ENCODE data around the gene PRR35.
"Not testable (repeated sequence)": the region's sequence is repeated elsewhere in the genome, so short reads cannot be mapped to it uniquely, and the experiment has no call there.

PRR35 gene

GRCh38 chr16:595942-596735, 35.9 kb downstream of the PRR35 start:
- Histone ChIP-seq H3K4me3 (ENCODE audit: insufficient read length, low read depth) (no peak overlapping the region), H3K36me3 (ENCODE audit: insufficient read depth, insufficient read length, low read length) (peaks cover 43% of the 10 kb centered on the region), H3K9ac (ENCODE audit: insufficient read length, low read depth) (no peak overlapping the region), H3K9me3 (ENCODE audit: insufficient read depth, low read length) (no peaks in the 10 kb centered on the region; the same call in 1 of the 2 replicates), H3K27me3 (ENCODE audit: insufficient read depth, insufficient read length) (peaks cover 48% of the 10 kb centered on the region), H3K4me1 (ENCODE audit: insufficient read depth, insufficient read length) (peaks cover 7% of the 10 kb centered on the region)
- no peak for TF ChIP-seq SUZ12 (IDR thresholded peaks at IDR 0.05; ENCODE audit: extremely low read depth, insufficient read depth, insufficient read length)
- TF ChIP-seq YY1 (IDR thresholded peaks at IDR 0.05; ENCODE audit: insufficient read depth, insufficient read length), result no peak
- TF ChIP-seq ZNF274 (IDR thresholded peaks at IDR 0.05; ENCODE audit: low read depth, low read length), result no peak
- no peak for DNase-seq (ENCODE audit: low read depth, low spot score)

GRCh38 chr16:596736-597060, 36.5 kb downstream of the PRR35 start:
- no peak for DNase-seq (ENCODE audit: low read depth, low spot score)
- no peak for TF ChIP-seq ZNF274 (IDR thresholded peaks at IDR 0.05; ENCODE audit: low read depth, low read length)
- no peak for TF ChIP-seq SUZ12 (IDR thresholded peaks at IDR 0.05; ENCODE audit: extremely low read depth, insufficient read depth, insufficient read length)
- no peak for TF ChIP-seq YY1 (IDR thresholded peaks at IDR 0.05; ENCODE audit: insufficient read depth, insufficient read length)
- Histone ChIP-seq H3K4me3 (ENCODE audit: insufficient read length, low read depth) (no peak overlapping the region), H3K27me3 (ENCODE audit: insufficient read depth, insufficient read length) (peaks cover 43% of the 10 kb centered on the region), H3K9me3 (ENCODE audit: insufficient read depth, low read length) (no peaks in the 10 kb centered on the region; the same call in 1 of the 2 replicates), H3K4me1 (ENCODE audit: insufficient read depth, insufficient read length) (peaks cover 7% of the 10 kb centered on the region), H3K36me3 (ENCODE audit: insufficient read depth, insufficient read length, low read length) (peaks cover 45% of the 10 kb centered on the region), H3K9ac (ENCODE audit: insufficient read length, low read depth) (no peak overlapping the region)

GRCh38 chr16:597655-598054, 37.5 kb downstream of the PRR35 start:
- not testable (repeated sequence) for H3K9ac ChIP-seq (ENCODE audit: insufficient read length, low read depth); H3K9me3 ChIP-seq (ENCODE audit: insufficient read depth, low read length)

GRCh38 chr16:598823-599739, 38.9 kb downstream of the PRR35 start:
- no peak overlapping the region for H3K9ac ChIP-seq (ENCODE audit: insufficient read length, low read depth)
- peaks cover 2% of the 10 kb centered on the region for H3K4me1 ChIP-seq (ENCODE audit: insufficient read depth, insufficient read length)
- H3K36me3 ChIP-seq (ENCODE audit: insufficient read depth, insufficient read length, low read length), result peaks cover 27% of the 10 kb centered on the region
- TF ChIP-seq ZNF274 (IDR thresholded peaks at IDR 0.05; ENCODE audit: low read depth, low read length) (no peak), SUZ12 (IDR thresholded peaks at IDR 0.05; ENCODE audit: extremely low read depth, insufficient read depth, insufficient read length) (no peak), YY1 (IDR thresholded peaks at IDR 0.05; ENCODE audit: insufficient read depth, insufficient read length) (no peak)
- peaks cover 19% of the 10 kb centered on the region for H3K27me3 ChIP-seq (ENCODE audit: insufficient read depth, insufficient read length)
- no peak for DNase-seq (ENCODE audit: low read depth, low spot score)
- no peak overlapping the region for H3K4me3 ChIP-seq (ENCODE audit: insufficient read length, low read depth)
- no peaks in the 10 kb centered on the region; the same call in 1 of the 2 replicates for H3K9me3 ChIP-seq (ENCODE audit: insufficient read depth, low read length)

More at GRCh38 chr16:597655-598054, 37.5 kb downstream of the PRR35 start:
- peaks cover 36% of the 10 kb centered on the region for H3K36me3 ChIP-seq (ENCODE audit: insufficient read depth, insufficient read length, low read length)
- H3K4me3 ChIP-seq (ENCODE audit: insufficient read length, low read depth); H3K4me1 ChIP-seq (ENCODE audit: insufficient read depth, insufficient read length); DNase-seq (ENCODE audit: low read depth, low spot score): not testable (repeated sequence)
- H3K27me3 ChIP-seq (ENCODE audit: insufficient read depth, insufficient read length), result peaks cover 33% of the 10 kb centered on the region

GRCh38 chr16:600781-601180, 40.6 kb downstream of the PRR35 start:
- Histone ChIP-seq H3K4me3 (ENCODE audit: insufficient read length, low read depth) (no peak overlapping the region), H3K36me3 (ENCODE audit: insufficient read depth, insufficient read length, low read length) (peaks cover 27% of the 10 kb centered on the region), H3K9me3 (ENCODE audit: insufficient read depth, low read length) (peaks cover 5% of the 10 kb centered on the region; the same call in 1 of the 2 replicates), H3K4me1 (ENCODE audit: insufficient read depth, insufficient read length) (peaks cover 2% of the 10 kb centered on the region), H3K9ac (ENCODE audit: insufficient read length, low read depth) (no peak overlapping the region), H3K27me3 (ENCODE audit: insufficient read depth, insufficient read length) (peaks cover 9% of the 10 kb centered on the region)
- TF ChIP-seq SUZ12 (IDR thresholded peaks at IDR 0.05; ENCODE audit: extremely low read depth, insufficient read depth, insufficient read length), result no peak
- TF ChIP-seq ZNF274 (IDR thresholded peaks at IDR 0.05; ENCODE audit: low read depth, low read length), result no peak
- no peak for TF ChIP-seq YY1 (IDR thresholded peaks at IDR 0.05; ENCODE audit: insufficient read depth, insufficient read length)
- no peak for DNase-seq (ENCODE audit: low read depth, low spot score)

GRCh38 chr16:603933-604332, 43.7 kb downstream of the PRR35 start:
- Histone ChIP-seq H3K9me3 (ENCODE audit: insufficient read depth, low read length) (peaks cover 5% of the 10 kb centered on the region; the same call in 1 of the 2 replicates), H3K27me3 (ENCODE audit: insufficient read depth, insufficient read length) (peaks cover 3% of the 10 kb centered on the region), H3K4me3 (ENCODE audit: insufficient read length, low read depth) (no peak overlapping the region), H3K4me1 (ENCODE audit: insufficient read depth, insufficient read length) (peaks cover 4% of the 10 kb centered on the region), H3K36me3 (ENCODE audit: insufficient read depth, insufficient read length, low read length) (peaks cover 12% of the 10 kb centered on the region), H3K9ac (ENCODE audit: insufficient read length, low read depth) (no peak overlapping the region)
- no peak for TF ChIP-seq ZNF274 (IDR thresholded peaks at IDR 0.05; ENCODE audit: low read depth, low read length)
- no peak for TF ChIP-seq SUZ12 (IDR thresholded peaks at IDR 0.05; ENCODE audit: extremely low read depth, insufficient read depth, insufficient read length)
- no peak for TF ChIP-seq YY1 (IDR thresholded peaks at IDR 0.05; ENCODE audit: insufficient read depth, insufficient read length)
- no peak for DNase-seq (ENCODE audit: low read depth, low spot score)
